ENCODE results near the gene ST7. TPM values are rescaled to one million over a fixed set of nuclear protein-coding genes. Genes with fewer than 3 reads are reported as not detected.

The ST7 gene
- total and polyA plus RNA-seq, 2 experiments from 2014 or later: 31.2 to 38.5 TPM

DNA sequence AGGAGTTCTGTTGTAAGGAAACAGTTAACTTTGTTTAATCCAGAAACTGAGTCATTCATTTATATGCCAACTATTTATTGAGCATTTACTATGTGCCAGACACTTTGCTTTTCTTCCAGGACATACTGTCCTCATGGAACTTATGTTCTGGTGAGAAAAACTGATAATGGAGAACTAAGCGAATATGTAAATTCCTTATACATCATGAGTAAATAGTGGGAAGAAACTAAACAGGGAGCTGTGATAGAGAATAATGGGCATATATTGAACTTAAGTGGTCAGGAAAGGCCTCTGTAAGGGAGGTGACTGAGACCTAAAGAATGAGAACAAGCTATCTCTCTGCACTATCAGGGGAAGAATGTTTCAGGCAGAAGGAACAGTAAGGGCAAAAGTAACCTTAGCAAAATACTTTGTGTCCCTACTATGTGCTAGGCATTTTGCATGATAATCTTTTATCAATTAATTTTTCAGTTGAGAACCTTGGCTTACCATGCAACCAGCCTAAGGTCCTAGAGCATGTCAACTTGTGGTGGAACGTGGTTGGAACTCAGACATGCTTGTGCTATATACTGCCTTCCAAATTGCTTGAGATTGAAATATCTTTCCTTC is 45.4 kb downstream of the ST7 start:
- no peak overlapping the region for H3K27ac ChIP-seq

DNA sequence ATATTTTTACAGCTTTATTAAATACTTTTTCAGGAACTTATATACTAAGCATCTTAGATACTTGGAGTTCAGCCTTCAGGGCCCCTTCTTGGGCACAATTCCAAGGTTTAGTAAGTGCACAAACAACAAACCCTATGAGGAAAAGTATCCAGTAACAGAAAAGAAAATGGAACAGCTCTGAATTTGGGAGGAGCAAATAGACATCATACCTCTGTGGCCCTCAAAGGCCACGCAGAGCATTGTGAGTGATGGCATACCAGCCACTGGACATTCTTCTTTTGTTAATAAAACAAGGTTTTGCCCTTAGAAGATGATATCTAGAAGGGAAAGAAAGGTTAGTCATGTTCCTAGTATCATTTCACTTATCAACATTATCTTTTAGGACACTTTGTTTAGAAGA is 46.0 kb downstream of the ST7 start:
- H3K79me2 ChIP-seq: peaks cover 34% of the 10 kb centered on the region

More for the DNA sequence above, 45.4 kb downstream of the ST7 start:
- Histone ChIP-seq H3K27me3 (no peaks in the 10 kb centered on the region), H2AFZ (no peak overlapping the region), H4K20me1 (ENCODE audit: insufficient read depth, poor library complexity, severe bottlenecking) (no peaks in the 10 kb centered on the region), H3K4me1 (ENCODE audit: insufficient read depth) (no peaks in the 10 kb centered on the region), H3K9me3 (ENCODE audit: low read depth) (no peaks in the 10 kb centered on the region), H3K36me3 (replicated peaks; ENCODE audit: insufficient read depth, low read depth) (no peaks in the 10 kb centered on the region), H3K9me2 (replicated peaks; ENCODE audit: insufficient read depth) (no peaks in the 10 kb centered on the region), H3K4me2 (no peak overlapping the region), H3K4me3 (no peak overlapping the region), H3K79me2 (peaks cover 37% of the 10 kb centered on the region)
- TF ChIP-seq EZH2phosphoT487 (IDR thresholded peaks at IDR 0.05; ENCODE audit: low read depth, severe bottlenecking, unreplicated experiment) (no peak), EZH2 (IDR thresholded peaks at IDR 0.05; ENCODE audit: borderline replicate concordance) (no peak)
- TF ChIP-seq, protein P1, sequence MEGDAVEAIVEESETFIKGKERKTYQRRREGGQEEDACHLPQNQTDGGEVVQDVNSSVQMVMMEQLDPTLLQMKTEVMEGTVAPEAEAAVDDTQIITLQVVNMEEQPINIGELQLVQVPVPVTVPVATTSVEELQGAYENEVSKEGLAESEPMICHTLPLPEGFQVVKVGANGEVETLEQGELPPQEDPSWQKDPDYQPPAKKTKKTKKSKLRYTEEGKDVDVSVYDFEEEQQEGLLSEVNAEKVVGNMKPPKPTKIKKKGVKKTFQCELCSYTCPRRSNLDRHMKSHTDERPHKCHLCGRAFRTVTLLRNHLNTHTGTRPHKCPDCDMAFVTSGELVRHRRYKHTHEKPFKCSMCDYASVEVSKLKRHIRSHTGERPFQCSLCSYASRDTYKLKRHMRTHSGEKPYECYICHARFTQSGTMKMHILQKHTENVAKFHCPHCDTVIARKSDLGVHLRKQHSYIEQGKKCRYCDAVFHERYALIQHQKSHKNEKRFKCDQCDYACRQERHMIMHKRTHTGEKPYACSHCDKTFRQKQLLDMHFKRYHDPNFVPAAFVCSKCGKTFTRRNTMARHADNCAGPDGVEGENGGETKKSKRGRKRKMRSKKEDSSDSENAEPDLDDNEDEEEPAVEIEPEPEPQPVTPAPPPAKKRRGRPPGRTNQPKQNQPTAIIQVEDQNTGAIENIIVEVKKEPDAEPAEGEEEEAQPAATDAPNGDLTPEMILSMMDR (IDR thresholded peaks at IDR 0.05; ENCODE audit: poor library complexity): no peak
- DNase-seq (ENCODE audit: low spot score): no peak
- WGBS (ENCODE audit: low lambda C conversion rate, missing lambda C conversion rate): 95% methylated on average over 2 of the region's 2 CpGs

DNA sequence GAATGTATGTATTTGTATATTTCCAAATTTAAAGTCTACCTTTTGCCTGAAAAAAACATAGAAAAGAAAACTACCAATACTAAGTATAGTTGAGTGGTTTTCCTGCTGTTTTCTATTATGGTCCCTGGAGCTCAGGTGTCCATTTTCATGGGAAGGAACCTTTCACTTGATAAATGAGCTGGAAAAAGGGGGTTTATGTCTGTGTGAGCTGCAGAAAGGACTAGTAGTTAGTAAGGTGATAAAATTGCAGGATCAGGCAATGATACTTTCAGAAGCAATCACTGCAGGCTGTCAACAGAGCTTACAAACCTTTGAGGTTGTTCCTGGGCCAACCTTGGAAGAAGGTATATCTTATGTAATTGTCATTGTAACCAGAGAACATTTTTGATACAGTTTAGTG is 48.0 kb downstream of the ST7 start:
- Histone ChIP-seq H3K4me2 (no peak overlapping the region), H3K27ac (no peak overlapping the region), H3K79me2 (peaks cover 37% of the 10 kb centered on the region), H3K9me2 (replicated peaks; ENCODE audit: insufficient read depth) (no peaks in the 10 kb centered on the region), H3K4me3 (no peak overlapping the region), H2AFZ (no peak overlapping the region), H3K4me1 (ENCODE audit: insufficient read depth) (no peaks in the 10 kb centered on the region), H3K27me3 (no peaks in the 10 kb centered on the region), H3K9me3 (ENCODE audit: low read depth) (no peaks in the 10 kb centered on the region), H3K36me3 (replicated peaks; ENCODE audit: insufficient read depth, low read depth) (no peaks in the 10 kb centered on the region), H4K20me1 (ENCODE audit: insufficient read depth, poor library complexity, severe bottlenecking) (no peaks in the 10 kb centered on the region)
- no peak for DNase-seq (ENCODE audit: low spot score)
- TF ChIP-seq EZH2phosphoT487 (IDR thresholded peaks at IDR 0.05; ENCODE audit: low read depth, severe bottlenecking, unreplicated experiment) (no peak), EZH2 (IDR thresholded peaks at IDR 0.05; ENCODE audit: borderline replicate concordance) (no peak)
- TF ChIP-seq, protein P1 (IDR thresholded peaks at IDR 0.05; ENCODE audit: poor library complexity): no peak

More for the DNA sequence above, 46.0 kb downstream of the ST7 start:
- H4K20me1 ChIP-seq (ENCODE audit: insufficient read depth, poor library complexity, severe bottlenecking): no peaks in the 10 kb centered on the region
- H3K9me2 ChIP-seq (replicated peaks; ENCODE audit: insufficient read depth): no peaks in the 10 kb centered on the region
- no peaks in the 10 kb centered on the region for H3K4me1 ChIP-seq (ENCODE audit: insufficient read depth)
- no peak for DNase-seq (ENCODE audit: low spot score)
- H3K9me3 ChIP-seq (ENCODE audit: low read depth): no peaks in the 10 kb centered on the region
- no peaks in the 10 kb centered on the region for H3K36me3 ChIP-seq (replicated peaks; ENCODE audit: insufficient read depth, low read depth)
- no peak overlapping the region for H3K27ac ChIP-seq
- no peak overlapping the region for H2AFZ ChIP-seq
- H3K4me2 ChIP-seq: no peak overlapping the region
- WGBS (ENCODE audit: low lambda C conversion rate, missing lambda C conversion rate): 96% methylated on average over 1 of the region's 1 CpG
- H3K27me3 ChIP-seq: no peaks in the 10 kb centered on the region
- TF ChIP-seq EZH2 (IDR thresholded peaks at IDR 0.05; ENCODE audit: borderline replicate concordance): no peak
- TF ChIP-seq EZH2phosphoT487 (IDR thresholded peaks at IDR 0.05; ENCODE audit: low read depth, severe bottlenecking, unreplicated experiment): no peak
- TF ChIP-seq, protein P1 (IDR thresholded peaks at IDR 0.05; ENCODE audit: poor library complexity): no peak
- no peak overlapping the region for H3K4me3 ChIP-seq

All from hepatocyte (in vitro differentiated cells).